IPS-NIHi7 (cell line): ENCODE results near the gene NCKIPSD.

ENCODE experiments used
- DNase-seq: peaks from one replicate; pipeline ENCODE4 v3.0.0; 2012; ENCODE audit warnings: mixed read lengths; ENCODE audit errors: extremely low spot score

NCKIPSD gene

DNA sequence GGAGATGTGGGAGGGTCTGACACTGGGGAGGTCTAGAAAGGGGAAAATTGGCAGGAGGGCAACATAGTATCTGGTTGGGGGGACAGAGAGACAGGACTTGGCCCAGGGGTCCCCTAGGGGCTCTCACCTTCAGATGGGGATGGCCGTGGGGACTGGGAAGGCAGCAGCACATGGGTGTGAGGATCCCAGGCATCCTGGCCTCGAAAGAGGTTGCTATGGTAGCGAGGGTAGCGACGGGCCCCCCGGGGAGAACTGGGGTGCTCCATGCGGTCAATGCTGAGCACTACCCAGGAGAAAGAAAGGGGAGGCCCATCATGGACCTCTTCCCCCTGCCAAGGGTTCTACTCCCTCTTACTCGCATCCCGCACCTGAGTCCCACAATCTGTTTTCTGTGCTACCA is 38.0 kb downstream of the NCKIPSD start:
- DNase-seq: no peak

DNA sequence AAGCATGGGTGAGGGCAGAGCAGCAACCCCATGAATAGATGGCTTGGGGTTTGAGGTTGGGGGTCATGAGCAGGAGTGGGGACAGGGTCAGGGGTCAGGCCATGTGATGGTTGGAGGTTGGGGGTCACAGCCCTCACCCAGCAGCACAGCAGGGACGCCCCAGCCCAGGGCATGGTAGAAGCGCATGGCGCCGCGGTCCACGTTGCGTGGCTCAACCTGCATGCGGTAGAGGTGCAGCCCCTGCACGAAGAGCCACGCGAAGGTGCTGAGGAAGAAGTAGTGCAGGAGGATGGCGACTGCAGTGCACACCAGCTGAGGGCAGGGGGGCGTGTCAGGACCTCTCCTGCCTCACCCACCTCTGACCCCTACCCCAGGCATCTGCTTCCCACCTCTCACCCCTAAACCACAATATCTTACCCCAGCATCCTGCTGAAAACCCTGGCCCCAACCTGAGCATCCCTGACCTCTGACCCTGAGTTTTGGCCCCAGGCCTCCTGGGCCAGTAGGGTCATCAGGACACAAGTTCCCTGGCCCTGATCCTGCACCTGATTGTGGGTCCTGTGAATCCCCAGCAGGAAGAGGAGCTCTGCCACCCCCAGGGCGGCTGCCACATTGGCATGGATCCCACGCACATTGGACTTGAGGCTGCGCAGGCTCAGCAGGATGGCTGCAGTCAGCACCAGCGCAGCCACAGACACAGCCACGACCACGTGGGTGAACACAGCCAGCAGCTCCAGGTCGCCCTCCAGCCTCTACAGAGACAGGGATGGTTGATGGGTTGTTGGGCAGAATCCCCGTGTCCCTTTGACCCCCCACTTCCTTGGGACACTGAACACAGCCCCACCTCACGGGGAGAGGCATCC is 40.6 kb downstream of the NCKIPSD start:
- DNase-seq: no peak

DNA sequence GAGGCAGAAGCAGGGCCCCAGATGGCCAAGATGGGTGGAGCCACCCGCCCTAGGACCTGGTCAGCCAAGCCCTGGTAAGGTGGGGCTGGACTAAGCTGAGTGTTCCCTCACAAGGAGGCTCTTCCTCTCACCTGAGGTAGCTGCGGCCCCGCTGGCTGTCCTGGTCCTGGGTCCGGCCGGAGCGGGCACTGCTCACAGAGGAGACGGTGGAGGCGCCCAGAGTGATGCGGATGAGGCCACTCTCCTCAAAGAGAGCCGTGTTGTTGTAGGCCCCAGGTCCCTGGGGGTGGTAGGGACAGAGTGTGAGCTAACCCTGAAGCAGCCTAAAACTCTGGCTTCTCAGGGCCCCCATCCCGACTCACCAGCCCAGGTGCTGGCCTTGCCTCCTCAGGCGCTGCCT is 43.1 kb downstream of the NCKIPSD start:
- DNase-seq: no peak

DNA sequence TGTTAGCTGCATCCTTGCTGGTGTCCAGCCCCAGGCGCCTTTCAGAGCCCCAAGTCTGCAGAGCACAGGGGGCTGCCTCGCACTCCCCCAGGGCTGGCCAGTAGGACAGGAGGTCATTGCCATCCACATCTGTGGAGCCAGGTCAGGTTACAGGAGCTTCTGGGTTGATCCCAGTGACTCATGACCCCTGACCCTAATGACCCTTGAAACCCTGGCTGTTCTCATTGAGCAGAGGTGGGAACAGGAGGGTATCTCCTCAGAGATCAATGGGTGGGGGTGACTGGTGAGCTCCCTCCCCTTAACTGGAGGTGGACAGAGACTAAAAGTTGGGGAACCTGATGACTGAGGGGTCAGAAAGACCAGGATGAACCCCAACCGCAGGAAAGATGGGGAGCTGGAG is 44.3 kb downstream of the NCKIPSD start:
- no peak for DNase-seq

DNA sequence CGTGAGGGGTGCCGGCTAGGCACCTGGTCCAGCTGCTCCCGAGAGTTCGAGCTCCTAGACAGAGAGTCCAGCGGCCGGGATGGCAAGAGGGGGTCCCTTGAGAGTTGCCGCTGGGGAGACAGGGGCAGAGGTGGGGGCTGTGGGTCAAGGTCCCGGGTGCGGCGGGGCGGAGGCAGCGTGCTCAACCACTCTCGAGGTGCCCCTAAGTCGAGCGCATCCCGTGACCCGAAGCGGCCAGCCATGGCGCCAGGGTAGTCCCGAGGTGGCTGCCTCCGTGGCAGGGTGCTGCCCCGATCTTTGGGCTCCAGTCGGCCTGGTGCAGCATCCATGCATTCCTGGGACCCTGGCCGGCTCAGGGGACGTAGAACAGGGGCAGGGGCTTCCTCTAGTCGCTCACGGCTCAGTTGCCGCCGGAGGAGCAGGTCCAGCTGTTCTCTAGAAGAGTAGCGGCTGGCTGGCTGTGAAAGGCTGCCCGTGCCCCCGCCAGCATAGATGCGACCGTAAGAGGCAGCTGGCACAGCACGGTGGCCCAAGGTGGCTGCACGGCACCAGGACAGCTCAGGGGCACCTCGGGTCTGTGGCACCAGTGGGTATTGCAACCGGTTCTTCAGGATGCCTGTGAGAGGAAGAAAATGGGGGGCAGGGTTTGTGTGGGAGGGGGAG is 45.6 kb downstream of the NCKIPSD start:
- no peak for DNase-seq

DNA sequence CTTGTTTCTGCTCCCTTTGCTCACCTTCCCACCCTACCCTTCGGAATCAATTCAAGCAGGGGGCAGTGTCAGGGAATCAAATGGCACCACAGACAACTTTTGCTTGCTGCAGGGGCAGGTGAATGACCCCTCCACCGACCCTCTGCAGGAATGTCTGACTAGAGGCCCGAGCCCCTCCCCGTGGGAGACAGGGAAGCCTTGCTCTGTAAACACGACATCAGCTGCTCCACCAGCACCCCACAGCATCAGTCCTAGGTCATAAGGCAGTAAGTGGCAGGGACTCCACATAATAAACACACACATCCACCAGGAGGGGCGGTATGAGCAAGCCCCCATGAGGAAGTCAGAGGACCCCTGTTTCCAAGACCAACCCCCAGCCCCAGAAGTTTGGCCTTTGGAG is 48.4 kb downstream of the NCKIPSD start:
- no peak for DNase-seq

DNA sequence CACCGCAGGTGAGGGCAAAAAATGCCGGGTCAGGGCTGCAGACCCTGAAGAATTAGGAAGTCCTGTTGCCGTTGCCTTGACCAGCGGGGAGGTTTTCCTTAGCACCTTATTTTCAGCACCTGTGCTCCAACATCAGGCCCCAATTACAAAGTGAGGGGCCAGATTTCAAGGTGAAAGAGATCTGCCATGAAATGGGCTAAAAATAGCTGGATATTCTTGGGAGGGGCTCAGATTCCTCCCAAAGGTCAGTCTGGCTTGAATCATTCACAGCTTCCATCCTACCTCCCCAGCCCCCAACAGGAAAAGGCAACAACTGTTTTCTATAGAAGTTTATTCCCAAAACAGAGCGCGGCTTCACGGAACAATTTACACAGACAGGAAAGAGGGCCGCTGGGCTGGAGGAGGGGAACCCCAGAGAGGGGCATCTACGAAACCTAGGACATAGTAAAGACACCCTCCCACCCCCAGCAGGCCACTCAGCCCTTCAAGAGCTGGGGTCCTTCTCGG is 49.5 kb downstream of the NCKIPSD start:
- peak; percentile 21 for DNase-seq

DNA sequence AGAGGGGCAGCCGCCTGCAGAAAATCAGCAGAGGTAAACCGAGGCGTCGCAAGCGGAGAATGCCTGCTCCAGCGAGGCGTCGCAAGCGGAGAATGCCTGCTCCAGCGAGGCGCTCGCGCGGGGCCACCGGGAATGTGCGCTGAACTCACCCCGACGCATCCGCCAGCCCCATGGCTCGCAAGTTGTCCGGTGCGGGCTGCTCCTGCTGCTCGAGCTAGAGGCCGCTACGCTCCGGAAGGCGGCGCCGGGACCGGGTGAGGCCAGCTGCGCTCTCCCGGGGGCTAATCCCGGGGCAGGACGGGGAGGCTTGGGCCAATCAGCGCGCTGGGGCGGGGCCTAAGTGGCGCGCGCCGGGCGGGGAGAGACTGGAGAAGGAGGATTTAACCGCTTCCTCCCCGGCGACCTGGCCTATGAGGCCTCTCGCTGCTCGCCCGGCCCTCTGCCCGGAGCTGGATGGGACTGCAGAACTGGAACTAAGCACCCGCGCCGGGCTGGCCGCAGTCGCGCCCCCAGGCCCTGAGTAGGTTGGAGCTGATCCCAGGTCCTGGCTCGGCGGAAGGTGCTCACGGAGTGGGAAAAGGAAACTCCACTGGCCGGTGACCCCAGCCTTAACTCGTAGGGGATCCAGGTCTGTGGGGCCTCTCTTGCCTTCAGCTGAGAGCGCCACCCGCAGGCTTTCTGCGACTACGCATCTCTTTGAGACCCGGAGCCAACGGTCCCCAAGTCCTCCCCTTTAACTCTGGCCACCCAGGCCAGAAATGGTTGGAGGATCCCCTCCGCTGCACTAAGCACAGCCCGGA is 50.3 kb downstream of the NCKIPSD start, which contains the start of gene SLC26A6:
SLC26A6 (minus strand) TSS at position 240 of the 800 bp plus-strand sequence; CDS start at position 172, 68 bp downstream.
- DNase-seq: peak; percentile 100

DNA sequence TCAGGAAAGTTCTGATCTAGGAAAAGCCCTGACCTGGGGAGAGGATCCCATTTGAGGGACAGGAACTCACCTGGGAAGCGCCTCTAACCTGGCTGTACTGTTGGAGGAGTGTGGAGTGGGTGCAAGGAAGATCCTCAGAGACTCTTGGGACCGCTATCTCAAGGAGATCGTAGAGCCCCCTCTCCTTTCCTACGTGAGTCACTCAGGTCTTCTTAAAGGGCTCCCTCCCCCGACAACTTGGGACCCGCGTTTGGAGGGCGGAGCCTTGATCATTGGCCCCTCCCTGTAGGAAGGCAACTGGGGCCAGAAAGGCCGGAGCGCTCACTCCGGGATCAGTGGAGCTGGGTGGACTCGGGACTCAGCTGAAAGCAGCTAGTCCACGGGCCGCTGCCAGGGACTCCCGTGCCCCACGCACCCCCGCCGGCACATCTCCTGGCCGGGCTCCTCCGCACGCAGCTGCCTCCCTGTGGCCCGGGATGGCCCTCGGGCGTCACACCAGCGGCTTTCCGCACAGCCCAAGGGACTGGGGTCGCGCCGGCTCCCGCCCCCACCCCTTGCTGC is 51.0 kb downstream of the NCKIPSD start:
- peak; percentile 89 for DNase-seq

DNA sequence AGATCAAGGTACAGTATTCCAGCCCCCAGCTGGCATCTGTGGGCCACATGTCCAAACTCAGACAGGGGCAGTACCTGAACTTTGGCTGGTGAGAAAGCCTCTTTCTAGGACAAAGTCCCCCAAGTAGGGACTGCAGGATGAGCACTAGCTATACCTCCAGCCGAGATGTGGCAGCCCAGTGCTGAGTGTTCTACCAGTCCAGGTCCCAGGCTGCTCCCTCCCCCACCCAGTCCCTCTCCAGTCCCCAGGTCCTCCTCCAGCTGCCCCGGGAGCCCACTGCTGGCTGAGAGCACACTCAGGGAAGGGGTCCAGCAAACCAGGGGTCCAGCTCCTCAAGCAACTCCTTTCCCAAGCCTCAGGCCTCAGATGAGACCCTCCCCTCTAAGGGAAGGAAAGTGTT is 52.0 kb downstream of the NCKIPSD start:
- no peak for DNase-seq

DNA sequence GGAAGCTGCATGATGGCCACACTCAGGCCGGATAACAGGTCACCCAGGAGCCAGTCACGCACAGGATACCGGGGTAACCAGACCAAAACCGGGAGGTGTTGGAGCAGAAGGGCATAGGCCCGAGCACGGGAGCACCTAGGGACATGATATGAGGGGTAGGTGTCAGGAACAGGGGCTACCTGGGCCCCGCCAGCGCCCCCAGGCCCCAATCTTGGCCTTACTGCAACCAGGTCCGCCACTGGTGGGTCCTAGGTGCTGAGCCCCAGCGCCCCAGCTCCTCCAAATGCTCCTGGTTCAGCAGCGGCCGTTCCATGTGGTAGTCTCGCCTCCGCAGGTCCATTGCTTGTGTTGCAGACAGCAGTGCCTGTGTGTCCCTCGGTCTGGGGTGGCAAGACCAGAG is 52.5 kb downstream of the NCKIPSD start:
- DNase-seq: no peak

DNA sequence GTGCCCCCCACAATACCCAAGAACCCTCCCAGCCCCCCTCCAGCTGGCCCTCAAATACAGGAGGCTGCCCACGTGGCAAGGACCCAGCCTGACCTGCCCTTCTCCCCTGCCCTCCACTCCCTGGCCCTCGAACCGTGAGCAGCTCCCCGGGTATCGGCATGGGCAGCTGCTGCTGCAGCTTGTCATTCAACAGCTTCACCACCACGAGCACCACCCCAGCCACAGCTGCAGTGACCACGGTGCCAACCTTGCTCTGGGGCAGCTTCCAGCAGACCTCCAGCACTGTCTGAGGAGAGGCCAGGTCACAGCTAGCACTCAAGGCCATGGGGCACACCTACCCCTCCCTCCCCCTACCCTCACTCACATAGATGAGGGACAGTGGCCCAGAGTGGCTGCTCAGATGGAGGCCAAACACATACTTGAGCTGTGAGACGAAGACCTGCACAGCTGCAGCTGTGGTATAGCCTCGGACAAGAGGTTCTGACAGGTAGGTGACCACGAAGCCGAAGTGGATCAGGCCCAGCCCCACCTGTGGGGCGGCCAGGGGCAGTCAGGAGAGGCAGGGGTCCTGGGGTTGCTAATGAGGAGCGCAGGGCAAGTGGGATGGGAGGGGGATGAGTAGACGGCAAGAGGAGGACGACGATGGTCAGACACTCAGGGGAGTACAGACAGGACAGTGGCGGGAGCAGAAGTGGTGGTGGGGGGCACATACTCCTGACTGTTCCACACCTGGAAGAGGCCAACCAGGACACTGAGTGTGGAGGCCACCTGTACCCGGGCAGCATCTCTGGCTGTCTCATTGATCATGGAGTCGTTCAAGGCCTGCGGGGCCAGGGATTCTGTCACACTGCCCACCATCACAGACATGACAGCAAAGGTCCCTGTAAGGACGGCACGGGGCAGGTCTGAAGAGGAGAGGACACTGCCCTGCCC is 53.9 kb downstream of the NCKIPSD start:
- no peak for DNase-seq

DNA sequence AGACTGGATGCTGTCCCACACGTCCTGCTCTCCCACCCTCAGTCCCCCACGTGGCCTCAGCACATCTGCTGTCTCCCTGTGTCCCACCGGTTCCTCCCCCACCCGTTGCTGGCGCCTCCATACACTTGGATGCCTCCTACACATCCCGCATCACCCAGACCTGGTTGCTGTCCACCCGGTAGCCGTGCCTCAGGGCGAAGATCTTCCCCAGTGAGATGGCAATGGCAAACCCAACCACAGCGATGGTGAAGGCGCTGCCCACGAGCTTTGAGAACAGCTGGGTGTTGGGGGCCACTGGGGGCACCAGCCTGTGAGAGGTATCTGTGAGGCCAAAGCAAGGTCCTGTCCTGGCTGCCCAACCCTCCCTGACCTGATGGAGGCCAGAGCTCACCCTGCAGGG is 54.9 kb downstream of the NCKIPSD start:
- DNase-seq: no peak

DNA sequence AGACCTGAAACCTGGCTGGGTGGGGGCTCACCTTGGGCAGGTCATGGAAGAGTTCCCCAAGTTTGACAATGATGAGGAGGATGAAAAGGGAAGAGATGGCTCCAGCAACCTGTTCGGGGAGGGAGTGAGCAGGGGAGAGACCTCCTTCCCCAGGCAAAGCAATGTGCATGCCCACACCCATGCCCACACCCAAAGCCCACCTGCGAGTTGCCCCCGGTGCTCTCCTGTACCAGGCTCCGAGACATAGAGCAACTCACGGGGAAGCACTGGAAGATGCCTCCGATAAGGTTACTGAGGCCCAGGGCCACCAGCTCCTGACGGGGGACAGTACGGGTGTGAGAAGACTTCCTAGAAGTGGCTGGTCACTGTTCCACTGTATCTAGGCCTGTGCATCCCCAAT is 55.3 kb downstream of the NCKIPSD start:
- DNase-seq: no peak

DNA sequence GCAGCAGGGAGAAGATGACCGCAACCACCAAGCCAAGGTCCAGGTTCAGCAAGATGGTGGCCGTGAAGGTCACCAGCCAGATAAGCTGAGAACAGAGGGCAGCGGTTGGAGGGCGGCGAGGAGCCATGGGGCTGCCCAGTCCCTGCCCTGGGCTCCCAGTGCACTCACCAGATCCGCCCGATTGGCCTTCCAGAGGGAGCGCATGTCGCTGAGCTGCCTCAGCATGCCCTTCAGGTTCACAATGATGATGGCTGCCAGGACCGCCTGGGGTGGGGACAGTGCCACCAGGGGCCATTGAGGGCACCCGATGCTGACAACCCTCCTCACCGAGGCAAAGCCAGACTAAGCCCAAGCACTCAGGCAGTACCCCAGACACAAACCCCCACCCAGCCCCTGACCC is 55.8 kb downstream of the NCKIPSD start:
- no peak for DNase-seq

DNA sequence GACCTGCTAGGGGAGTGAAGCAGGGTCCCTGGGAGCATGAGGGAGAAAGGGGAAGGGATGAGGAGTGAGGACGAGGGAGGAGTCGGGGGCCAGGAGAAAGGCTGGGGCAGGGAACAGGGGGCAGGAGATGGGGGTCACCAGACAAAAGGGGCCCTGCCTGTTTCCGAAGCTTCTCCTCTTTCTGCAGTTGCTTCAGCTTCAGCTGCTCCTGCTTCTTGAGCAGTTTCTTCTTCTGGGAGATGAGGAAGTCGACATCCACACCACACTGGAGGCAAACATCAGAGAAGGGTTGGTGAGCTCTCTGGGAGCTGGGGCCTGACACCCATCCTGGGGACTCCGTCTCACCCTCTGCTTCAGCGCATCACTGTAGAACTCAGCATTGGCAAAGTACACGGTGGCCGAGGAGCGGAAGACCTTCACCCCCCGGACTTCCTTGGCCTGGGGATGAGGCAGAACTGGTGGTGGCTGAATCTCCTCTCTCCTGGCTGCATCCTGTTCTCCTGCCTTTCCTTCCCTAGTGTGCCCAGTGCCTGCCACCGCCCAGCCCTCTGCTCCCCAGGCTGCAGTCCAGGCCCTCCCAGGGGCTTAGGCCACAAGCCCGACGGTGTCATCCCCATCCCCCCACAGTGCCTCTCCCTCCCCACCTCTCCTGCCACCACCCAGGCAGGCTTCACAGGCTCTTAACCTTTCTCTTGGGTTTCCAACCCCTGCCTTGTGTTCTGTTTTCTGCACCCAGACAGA is 57.3 kb downstream of the NCKIPSD start:
- no peak for DNase-seq

DNA sequence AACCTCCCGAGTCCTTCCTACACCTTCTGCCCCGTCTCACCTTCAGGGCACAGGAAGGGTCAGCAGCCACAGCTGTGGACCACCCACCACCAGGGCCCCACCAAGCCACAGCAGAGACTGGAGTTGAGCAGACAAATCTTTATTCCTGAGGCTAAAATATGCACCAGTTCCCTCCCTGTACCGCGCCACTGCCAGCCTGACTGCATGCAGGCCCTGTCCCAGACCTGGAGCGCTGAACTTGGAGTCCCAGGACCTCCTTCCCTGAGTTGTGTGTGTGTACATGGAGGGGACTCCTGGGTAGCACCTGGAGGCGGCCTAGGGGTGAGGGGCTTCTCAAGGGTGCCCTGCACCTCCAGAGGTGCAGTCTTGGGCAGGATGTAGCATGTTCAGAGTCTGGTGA is 60.1 kb downstream of the NCKIPSD start:
- DNase-seq: no peak

DNA sequence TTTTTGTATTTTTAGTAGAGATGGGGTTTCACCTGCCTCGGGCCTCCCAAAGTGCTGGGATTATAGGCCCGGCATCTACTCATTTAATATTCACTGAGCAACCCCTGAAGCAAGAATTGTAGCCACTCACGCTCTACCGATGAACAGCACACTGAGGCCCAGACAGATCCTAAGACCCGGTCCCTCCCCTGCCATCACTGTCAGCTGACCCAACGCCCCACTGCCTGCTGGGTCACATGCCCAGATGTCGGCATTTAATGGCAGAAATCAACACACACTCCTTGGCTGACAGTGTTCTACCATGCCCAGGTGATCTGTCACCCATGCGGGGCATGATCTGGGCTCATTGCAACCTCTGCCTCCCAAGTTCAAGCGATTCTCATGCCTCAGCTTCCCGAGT is 60.9 kb downstream of the NCKIPSD start:
- DNase-seq: no peak

DNA sequence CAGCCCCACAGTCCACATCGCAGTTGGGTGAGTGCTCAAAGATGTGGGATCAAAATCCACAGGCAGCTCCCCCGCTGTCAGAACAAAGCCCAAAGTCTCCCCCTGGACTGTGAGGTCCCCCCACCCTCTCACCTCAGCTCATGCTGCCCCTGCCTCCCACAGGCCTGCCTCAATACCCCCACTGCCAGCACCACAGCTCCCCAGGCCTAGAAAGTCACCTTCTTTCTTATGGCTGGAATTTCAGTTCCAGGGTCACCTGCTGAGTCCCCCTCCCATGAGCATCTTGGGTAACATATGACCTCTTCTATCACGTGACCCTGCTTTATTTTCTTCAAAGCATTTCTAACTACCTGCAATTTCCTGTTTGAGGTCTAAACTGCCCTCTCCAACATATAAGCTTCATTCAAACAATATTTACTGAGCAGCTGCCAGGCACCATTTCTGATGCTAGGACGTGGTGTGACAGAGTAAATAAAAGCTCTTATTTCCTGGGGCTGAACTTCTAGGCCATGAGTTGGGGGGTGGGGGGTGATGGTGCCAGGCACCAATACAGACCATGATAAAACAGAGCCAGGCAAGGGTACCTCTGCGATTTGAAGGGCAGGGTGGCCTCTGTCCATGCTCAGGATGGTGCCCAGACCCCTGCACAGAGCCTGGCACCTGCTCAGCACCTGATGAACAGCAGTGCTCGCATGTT is 61.7 kb downstream of the NCKIPSD start:
- DNase-seq: no peak
